ENCODE data around the gene SKI.
"Not testable (repeated sequence)": the region's sequence is repeated elsewhere in the genome, so short reads cannot be mapped to it uniquely, and the experiment has no call there.

SKI gene

DNA sequence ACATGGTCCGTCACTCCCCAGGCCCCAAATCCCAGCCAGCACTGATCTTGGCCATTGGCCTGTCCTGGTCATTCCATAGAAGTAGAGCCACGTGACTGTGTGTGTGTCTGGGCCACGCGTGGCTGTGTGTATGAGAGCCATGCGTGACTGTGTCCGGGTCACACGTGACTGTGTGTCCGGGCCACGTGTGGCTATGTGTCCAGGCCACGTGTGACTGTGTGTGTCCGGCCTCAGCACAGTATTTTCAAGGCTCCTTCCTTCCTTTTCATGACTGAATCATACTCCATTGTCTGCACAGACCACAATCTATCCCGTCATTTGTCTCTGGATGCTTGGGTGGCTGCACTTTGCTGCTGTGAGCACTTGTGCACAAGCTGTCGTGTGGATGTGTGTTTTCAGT is 67.4 kb downstream of the SKI start:
- no peak for TF ChIP-seq EZH2phosphoT487 (IDR thresholded peaks at IDR 0.05; ENCODE audit: low read length)
- TF ChIP-seq, protein P1, sequence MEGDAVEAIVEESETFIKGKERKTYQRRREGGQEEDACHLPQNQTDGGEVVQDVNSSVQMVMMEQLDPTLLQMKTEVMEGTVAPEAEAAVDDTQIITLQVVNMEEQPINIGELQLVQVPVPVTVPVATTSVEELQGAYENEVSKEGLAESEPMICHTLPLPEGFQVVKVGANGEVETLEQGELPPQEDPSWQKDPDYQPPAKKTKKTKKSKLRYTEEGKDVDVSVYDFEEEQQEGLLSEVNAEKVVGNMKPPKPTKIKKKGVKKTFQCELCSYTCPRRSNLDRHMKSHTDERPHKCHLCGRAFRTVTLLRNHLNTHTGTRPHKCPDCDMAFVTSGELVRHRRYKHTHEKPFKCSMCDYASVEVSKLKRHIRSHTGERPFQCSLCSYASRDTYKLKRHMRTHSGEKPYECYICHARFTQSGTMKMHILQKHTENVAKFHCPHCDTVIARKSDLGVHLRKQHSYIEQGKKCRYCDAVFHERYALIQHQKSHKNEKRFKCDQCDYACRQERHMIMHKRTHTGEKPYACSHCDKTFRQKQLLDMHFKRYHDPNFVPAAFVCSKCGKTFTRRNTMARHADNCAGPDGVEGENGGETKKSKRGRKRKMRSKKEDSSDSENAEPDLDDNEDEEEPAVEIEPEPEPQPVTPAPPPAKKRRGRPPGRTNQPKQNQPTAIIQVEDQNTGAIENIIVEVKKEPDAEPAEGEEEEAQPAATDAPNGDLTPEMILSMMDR (IDR thresholded peaks at IDR 0.05; ENCODE audit: low read length) = no peak
- no peak for TF ChIP-seq EZH2 (optimal IDR thresholded peaks at IDR 0.05; ENCODE audit: low read depth, low read length)
- Histone ChIP-seq H3K9me3 (replicated peaks; ENCODE audit: insufficient read depth, low read length) (no peaks in the 10 kb centered on the region), H3K4me2 (ENCODE audit: low read depth, low read length) (no peak overlapping the region), H4K20me1 (ENCODE audit: insufficient read depth, low read length) (no peaks in the 10 kb centered on the region), H3K79me2 (ENCODE audit: low read length) (peaks cover 63% of the 10 kb centered on the region), H2AFZ (ENCODE audit: low read length) (no peak overlapping the region), H3F3A (ENCODE audit: insufficient read depth, low read length) (peaks cover 19% of the 10 kb centered on the region), H3K9me2 (replicated peaks; ENCODE audit: insufficient read depth, low read length) (no peaks in the 10 kb centered on the region), H3K27me3 (replicated peaks; ENCODE audit: insufficient read depth, low read length) (no peaks in the 10 kb centered on the region), H3K9ac (ENCODE audit: low read length) (no peak overlapping the region), H3K36me3 (replicated peaks; ENCODE audit: insufficient read depth, low read length) (no peaks in the 10 kb centered on the region), H3K4me1 (ENCODE audit: low read length) (peaks cover 17% of the 10 kb centered on the region), H3K27ac (ENCODE audit: low read length) (no peak overlapping the region), H3K4me3 (ENCODE audit: low read length) (no peak overlapping the region)
- no peak for DNase-seq

DNA sequence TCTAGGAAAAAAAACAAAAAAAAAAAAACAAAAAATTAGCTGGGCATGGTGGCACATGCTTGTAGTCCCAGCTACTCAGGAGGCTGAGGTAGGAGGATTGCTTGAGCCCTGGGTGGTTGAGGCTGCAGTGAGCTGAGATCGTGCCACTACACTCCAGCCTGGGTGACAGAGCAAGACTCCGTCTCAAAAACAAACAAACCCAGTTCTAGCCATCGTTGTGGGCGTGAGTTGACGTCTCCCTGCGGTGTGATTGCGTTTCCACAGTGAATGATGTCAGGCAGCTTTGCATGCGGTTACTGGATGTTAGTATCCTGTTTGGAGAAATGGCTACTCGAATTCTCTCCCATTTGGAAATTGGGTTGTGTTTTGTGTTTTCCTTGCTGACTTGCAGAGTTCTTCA is 68.1 kb downstream of the SKI start:
- not testable (repeated sequence) for H3K36me3 ChIP-seq (replicated peaks; ENCODE audit: insufficient read depth, low read length); H3K27me3 ChIP-seq (replicated peaks; ENCODE audit: insufficient read depth, low read length); H3K4me3 ChIP-seq (ENCODE audit: low read length); H2AFZ ChIP-seq (ENCODE audit: low read length); H3K9me3 ChIP-seq (replicated peaks; ENCODE audit: insufficient read depth, low read length); H3K4me2 ChIP-seq (ENCODE audit: low read depth, low read length); DNase-seq; H3K27ac ChIP-seq (ENCODE audit: low read length); H3K9me2 ChIP-seq (replicated peaks; ENCODE audit: insufficient read depth, low read length); H4K20me1 ChIP-seq (ENCODE audit: insufficient read depth, low read length); H3K9ac ChIP-seq (ENCODE audit: low read length)
- H3K79me2 ChIP-seq (ENCODE audit: low read length) = peaks cover 63% of the 10 kb centered on the region
- peaks cover 19% of the 10 kb centered on the region for H3F3A ChIP-seq (ENCODE audit: insufficient read depth, low read length)
- peaks cover 20% of the 10 kb centered on the region for H3K4me1 ChIP-seq (ENCODE audit: low read length)

DNA sequence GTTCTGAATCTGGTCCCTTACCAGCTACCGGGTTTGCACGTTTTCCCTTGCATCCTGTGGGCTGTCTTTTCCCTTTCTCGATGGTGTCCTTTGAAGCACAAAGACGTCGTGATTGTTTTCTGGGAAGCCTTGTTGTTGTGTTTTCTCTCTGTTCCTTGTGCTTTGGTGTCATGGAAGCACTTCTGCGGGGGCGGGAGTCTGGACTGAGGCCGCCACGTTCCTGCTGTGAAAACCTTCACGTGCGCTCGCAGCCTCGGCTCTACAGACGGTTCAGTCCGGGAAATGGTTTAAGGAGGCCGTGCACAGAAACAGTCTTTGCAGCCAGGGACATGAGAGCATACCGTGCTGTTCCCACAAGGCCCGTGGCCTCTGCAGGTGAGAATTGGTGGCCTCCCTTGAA is 68.5 kb downstream of the SKI start:
- no peak overlapping the region for H2AFZ ChIP-seq (ENCODE audit: low read length)
- H3K27ac ChIP-seq (ENCODE audit: low read length) = no peak overlapping the region
- no peak overlapping the region for H3K9ac ChIP-seq (ENCODE audit: low read length)
- H3F3A ChIP-seq (ENCODE audit: insufficient read depth, low read length) = peaks cover 22% of the 10 kb centered on the region
- no peaks in the 10 kb centered on the region for H4K20me1 ChIP-seq (ENCODE audit: insufficient read depth, low read length)
- no peak for DNase-seq
- peaks cover 66% of the 10 kb centered on the region for H3K79me2 ChIP-seq (ENCODE audit: low read length)
- H3K4me3 ChIP-seq (ENCODE audit: low read length) = no peak overlapping the region
- no peaks in the 10 kb centered on the region for H3K36me3 ChIP-seq (replicated peaks; ENCODE audit: insufficient read depth, low read length)
- no peak overlapping the region for H3K4me2 ChIP-seq (ENCODE audit: low read depth, low read length)
- TF ChIP-seq, protein P1 (IDR thresholded peaks at IDR 0.05; ENCODE audit: low read length) = no peak
- no peak for TF ChIP-seq EZH2 (optimal IDR thresholded peaks at IDR 0.05; ENCODE audit: low read depth, low read length)
- TF ChIP-seq EZH2phosphoT487 (IDR thresholded peaks at IDR 0.05; ENCODE audit: low read length) = no peak
- H3K27me3 ChIP-seq (replicated peaks; ENCODE audit: insufficient read depth, low read length) = no peaks in the 10 kb centered on the region
- peaks cover 22% of the 10 kb centered on the region for H3K4me1 ChIP-seq (ENCODE audit: low read length)
- H3K9me2 ChIP-seq (replicated peaks; ENCODE audit: insufficient read depth, low read length) = no peaks in the 10 kb centered on the region
- H3K9me3 ChIP-seq (replicated peaks; ENCODE audit: insufficient read depth, low read length) = no peaks in the 10 kb centered on the region

GRCh38 chr1:2297246-2298011 is 69.3 kb downstream of the SKI start:
- no peak overlapping the region for H2AFZ ChIP-seq (ENCODE audit: low read length)
- H3K9me2 ChIP-seq (replicated peaks; ENCODE audit: insufficient read depth, low read length) = no peaks in the 10 kb centered on the region
- no peak overlapping the region for H3K4me2 ChIP-seq (ENCODE audit: low read depth, low read length)
- H3K36me3 ChIP-seq (replicated peaks; ENCODE audit: insufficient read depth, low read length) = no peaks in the 10 kb centered on the region
- TF ChIP-seq, protein P1 (IDR thresholded peaks at IDR 0.05; ENCODE audit: low read length) = no peak
- TF ChIP-seq EZH2 (optimal IDR thresholded peaks at IDR 0.05; ENCODE audit: low read depth, low read length) (no peak), EZH2phosphoT487 (IDR thresholded peaks at IDR 0.05; ENCODE audit: low read length) (no peak)
- DNase-seq = no peak
- peaks cover 24% of the 10 kb centered on the region for H3K4me1 ChIP-seq (ENCODE audit: low read length)
- H3K4me3 ChIP-seq (ENCODE audit: low read length) = no peak overlapping the region
- H3K9ac ChIP-seq (ENCODE audit: low read length) = no peak overlapping the region
- H3F3A ChIP-seq (ENCODE audit: insufficient read depth, low read length) = peaks cover 23% of the 10 kb centered on the region
- H3K27me3 ChIP-seq (replicated peaks; ENCODE audit: insufficient read depth, low read length) = no peaks in the 10 kb centered on the region
- no peaks in the 10 kb centered on the region for H4K20me1 ChIP-seq (ENCODE audit: insufficient read depth, low read length)
- no peak overlapping the region for H3K27ac ChIP-seq (ENCODE audit: low read length)
- peaks cover 69% of the 10 kb centered on the region for H3K79me2 ChIP-seq (ENCODE audit: low read length)
- no peaks in the 10 kb centered on the region for H3K9me3 ChIP-seq (replicated peaks; ENCODE audit: insufficient read depth, low read length)

Data from MM.1S (cell line).